ENCODE data around the gene APOBEC3G. TPM values are rescaled to one million over a fixed set of nuclear protein-coding genes. Genes with fewer than 3 reads are reported as not detected.
A peak's percentile ranks its signal among the peaks of the same experiment; 100 is the strongest.

APOBEC3G gene
- total and polyA plus RNA-seq, 3 donors from 2014 or later = 56.4 to 73.8 (median 68.3) TPM

GRCh38 chr22:39084666-39085065 lies 7.6 kb downstream of the APOBEC3G start:
- no peak for DNase-seq
- Histone ChIP-seq H3K27me3 (no peaks in the 10 kb centered on the region), H3K4me3 (no peak overlapping the region), H3K36me3 (ENCODE audit: low read depth, missing control alignments) (no peaks in the 10 kb centered on the region), H3K27ac (no peak overlapping the region), H3K4me1 (peaks cover 13% of the 10 kb centered on the region), H3K9me3 (no peaks in the 10 kb centered on the region)
- TF ChIP-seq POLR2A (IDR thresholded peaks at IDR 0.05) (no peak), CTCF (IDR thresholded peaks at IDR 0.05) (no peak)
- WGBS, 2 donors = 94 to 100% methylated on average over 6 to 8 of the region's 8 CpGs
- intact Hi-C loops (cut with DNase I; ENCODE audit: low total_unique reads) = no loop called here

- no peaks in the 10 kb centered on the region for H3K36me3 ChIP-seq (ENCODE audit: low read depth, missing control alignments)
- DNase-seq = no peak
- no peak for TF ChIP-seq CTCF (IDR thresholded peaks at IDR 0.05)
- no peak for TF ChIP-seq POLR2A (IDR thresholded peaks at IDR 0.05)
- no peak overlapping the region for H3K4me3 ChIP-seq
- H3K27me3 ChIP-seq = no peaks in the 10 kb centered on the region
- H3K9me3 ChIP-seq = no peaks in the 10 kb centered on the region
- WGBS, 2 donors = 89 to 90% methylated on average over 6 of the region's 6 CpGs
- peaks cover 7% of the 10 kb centered on the region for H3K4me1 ChIP-seq
- intact Hi-C loops (cut with DNase I; ENCODE audit: low total_unique reads) = no loop called here
- H3K27ac ChIP-seq = no peak overlapping the region
Observed at GRCh38 chr22:39087098-39087497, 10.0 kb downstream of the APOBEC3G start.

- no peak for TF ChIP-seq CTCF (IDR thresholded peaks at IDR 0.05)
- TF ChIP-seq POLR2A (IDR thresholded peaks at IDR 0.05) = no peak
- H3K9me3 ChIP-seq = no peaks in the 10 kb centered on the region
- no peak overlapping the region for H3K27ac ChIP-seq
- 57 to 81% methylated on average over 6 to 18 of the region's 18 CpGs for WGBS, 2 donors
- peaks cover 7% of the 10 kb centered on the region for H3K4me1 ChIP-seq
- no peaks in the 10 kb centered on the region for H3K36me3 ChIP-seq (ENCODE audit: low read depth, missing control alignments)
- H3K27me3 ChIP-seq = no peaks in the 10 kb centered on the region
- intact Hi-C loops (cut with DNase I; ENCODE audit: low total_unique reads) = no loop called here
- H3K4me3 ChIP-seq = no peak overlapping the region
- DNase-seq = peak; percentile 58
Observed at GRCh38 chr22:39087881-39088684, 11.0 kb downstream of the APOBEC3G start.

GRCh38 chr22:39088685-39089032 lies 11.6 kb downstream of the APOBEC3G start:
- intact Hi-C loops (cut with DNase I; ENCODE audit: low total_unique reads) = no loop called here
- H3K36me3 ChIP-seq (ENCODE audit: low read depth, missing control alignments) = no peaks in the 10 kb centered on the region
- DNase-seq = no peak
- no peak overlapping the region for H3K4me3 ChIP-seq
- peaks cover 7% of the 10 kb centered on the region for H3K4me1 ChIP-seq
- no peaks in the 10 kb centered on the region for H3K9me3 ChIP-seq
- H3K27ac ChIP-seq = no peak overlapping the region
- H3K27me3 ChIP-seq = no peaks in the 10 kb centered on the region
- TF ChIP-seq POLR2A (IDR thresholded peaks at IDR 0.05) (no peak), CTCF (IDR thresholded peaks at IDR 0.05) (no peak)
- 80% methylated on average over 1 to 5 of the region's 5 CpGs for WGBS, 2 donors

GRCh38 chr22:39089928-39090327 lies 12.9 kb downstream of the APOBEC3G start:
- no peak for TF ChIP-seq POLR2A (IDR thresholded peaks at IDR 0.05)
- TF ChIP-seq CTCF (IDR thresholded peaks at IDR 0.05) = no peak
- no peaks in the 10 kb centered on the region for H3K9me3 ChIP-seq
- H3K4me1 ChIP-seq = peaks cover 7% of the 10 kb centered on the region
- no peaks in the 10 kb centered on the region for H3K36me3 ChIP-seq (ENCODE audit: low read depth, missing control alignments)
- WGBS, 2 donors = 74 to 86% methylated on average over 6 of the region's 6 CpGs
- no peak overlapping the region for H3K27ac ChIP-seq
- DNase-seq = no peak
- intact Hi-C loops (cut with DNase I; ENCODE audit: low total_unique reads) = no loop called here
- no peak overlapping the region for H3K4me3 ChIP-seq
- no peaks in the 10 kb centered on the region for H3K27me3 ChIP-seq

Measured in testis (tissue), 3 donors.